HG02623 (cell line): ENCODE results near the gene VENTX.
A peak's percentile ranks its signal among the peaks of the same experiment; 100 is the strongest.

Experiments used
- ATAC-seq: cut with Tn5 transposase; IDR thresholded peaks from one replicate; pipeline ENCODE4 v1.9.1; 2021; ENCODE audit warnings: moderate library complexity; ENCODE audit not compliant: unreplicated experiment

The VENTX gene

DNA sequence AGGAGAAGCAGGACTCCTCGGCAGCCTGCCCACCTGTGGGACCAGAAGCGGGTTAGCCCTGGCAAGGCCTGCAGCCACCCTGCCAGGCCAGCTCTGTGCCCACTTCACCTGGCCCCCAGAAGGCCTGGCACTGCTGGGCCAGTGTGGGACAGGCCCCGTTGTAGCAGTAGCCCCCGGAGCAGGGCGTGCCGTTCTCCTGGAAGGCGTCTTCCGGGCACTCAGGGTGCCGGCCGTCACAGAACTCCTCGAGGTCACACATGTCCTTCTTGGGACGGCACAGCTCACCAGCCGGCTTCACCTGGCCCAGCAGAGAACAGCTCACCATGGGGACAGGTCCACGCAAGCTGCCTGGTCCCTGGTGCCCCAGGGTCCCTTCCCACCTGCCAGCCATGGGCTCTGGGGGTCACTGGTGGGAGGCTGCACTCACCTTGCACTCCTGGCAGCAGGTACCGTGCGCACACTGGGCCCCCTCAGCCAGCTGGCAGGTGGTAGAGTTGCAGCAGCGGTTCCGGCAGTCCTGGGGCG is 33.2 kb downstream of the VENTX start:
- ATAC-seq, result no peak

DNA sequence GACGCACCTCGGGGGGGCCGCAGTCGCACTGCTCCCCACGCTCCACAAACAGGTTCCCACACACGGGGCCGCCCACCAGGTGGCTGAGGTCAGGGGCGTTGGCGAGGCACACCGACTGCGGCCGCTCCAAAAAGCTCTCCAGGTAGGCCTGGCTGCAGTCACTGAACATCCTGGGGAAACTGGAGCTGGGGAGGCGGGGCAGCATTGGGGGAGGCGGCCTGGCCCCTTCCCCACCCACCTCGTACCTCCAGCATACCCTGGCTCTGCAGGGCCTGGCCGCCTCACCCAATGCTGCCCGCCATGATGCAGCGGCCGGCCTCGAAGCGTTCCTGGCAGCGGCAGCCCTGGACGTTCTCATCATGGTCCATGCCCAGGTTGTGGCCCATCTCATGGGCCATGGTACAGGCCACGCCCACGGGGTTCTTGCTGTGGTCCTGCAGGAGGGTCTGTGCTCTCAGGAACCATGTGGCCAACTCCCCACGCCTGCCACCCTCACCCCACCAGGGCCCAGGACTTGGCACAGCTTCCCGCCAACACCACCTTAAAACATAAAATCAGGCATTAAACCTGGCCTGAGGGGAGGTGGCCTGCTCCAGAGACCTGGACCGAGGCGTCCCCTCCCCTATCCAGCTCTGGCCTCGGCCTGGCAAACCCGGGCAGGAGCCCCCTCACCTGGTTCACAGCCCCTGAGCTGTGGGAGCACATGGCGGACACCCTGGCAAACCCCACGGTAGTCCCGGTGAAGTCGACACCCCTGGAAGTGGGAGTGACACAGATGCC is 34.1 kb downstream of the VENTX start:
- ATAC-seq, result no peak

DNA sequence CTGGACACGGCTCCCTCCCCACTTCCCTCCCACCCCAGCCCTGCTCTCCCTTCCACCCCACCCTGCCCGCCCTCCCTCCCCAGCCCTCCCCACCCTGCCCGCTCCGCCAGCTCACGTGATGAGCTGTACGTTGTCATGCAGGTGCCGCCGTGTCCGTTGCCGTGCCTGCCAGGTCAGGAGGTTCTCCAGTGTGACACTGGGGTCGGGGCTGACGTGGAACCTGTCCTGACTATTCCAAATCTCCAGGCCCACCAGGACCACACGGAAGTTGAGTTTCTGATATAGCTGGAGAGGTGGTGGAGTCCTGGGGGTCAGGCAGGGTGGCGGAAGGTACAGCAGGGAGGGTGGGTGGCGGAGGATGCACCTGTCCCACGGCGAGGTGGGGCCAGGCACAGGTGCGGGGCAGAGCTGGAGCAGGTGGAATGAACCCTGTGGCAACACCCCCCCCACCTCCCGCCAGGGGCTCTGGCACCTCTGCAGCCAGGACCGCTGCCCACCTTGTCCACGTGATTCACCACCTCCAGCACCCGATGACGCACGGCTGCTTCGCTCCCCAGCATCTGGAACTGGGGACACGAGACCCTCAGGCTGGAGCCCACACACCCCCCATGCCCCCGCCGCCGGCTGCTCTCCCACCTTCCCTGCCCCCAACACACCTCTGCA is 34.8 kb downstream of the VENTX start:
- no peak for ATAC-seq

GRCh38 chr10:133272964-133273420 is 35.3 kb downstream of the VENTX start:
- no peak for ATAC-seq

DNA sequence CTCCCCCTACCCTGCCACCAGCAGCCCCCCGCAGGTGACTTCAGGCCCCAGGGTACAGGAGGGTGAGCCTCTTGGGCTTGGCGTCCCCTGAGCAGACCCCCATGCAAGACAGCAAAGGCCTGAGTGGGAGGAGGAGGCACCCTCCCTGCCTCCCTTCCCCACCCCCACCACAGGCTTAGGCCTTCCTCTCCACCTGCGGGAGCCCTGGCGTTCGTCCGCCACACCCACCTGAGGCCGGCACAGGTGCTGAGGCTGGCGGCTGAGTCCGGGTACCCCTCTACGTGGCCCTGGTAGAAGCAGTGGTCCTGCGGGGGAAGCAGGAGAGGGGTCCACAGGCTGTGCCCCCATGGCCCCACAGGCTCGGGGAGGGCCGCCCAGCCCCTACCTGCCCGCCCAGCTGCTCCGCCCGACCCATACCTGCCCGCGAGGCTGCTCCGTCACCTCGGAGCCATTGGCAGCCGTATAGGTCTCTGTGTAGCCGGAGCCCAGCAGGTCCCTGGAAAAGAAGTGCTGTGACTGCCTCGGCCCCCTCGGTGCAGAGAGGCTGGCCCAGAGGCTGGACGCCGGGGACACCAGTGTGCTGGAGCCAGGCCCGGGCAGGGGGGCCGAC is 36.0 kb downstream of the VENTX start:
- no peak for ATAC-seq

GRCh38 chr10:133274751-133275683 is 37.4 kb downstream of the VENTX start:
- peak; percentile 44 for ATAC-seq

GRCh38 chr10:133275684-133276092 is 38.0 kb downstream of the VENTX start:
- peak; percentile 32 for ATAC-seq

DNA sequence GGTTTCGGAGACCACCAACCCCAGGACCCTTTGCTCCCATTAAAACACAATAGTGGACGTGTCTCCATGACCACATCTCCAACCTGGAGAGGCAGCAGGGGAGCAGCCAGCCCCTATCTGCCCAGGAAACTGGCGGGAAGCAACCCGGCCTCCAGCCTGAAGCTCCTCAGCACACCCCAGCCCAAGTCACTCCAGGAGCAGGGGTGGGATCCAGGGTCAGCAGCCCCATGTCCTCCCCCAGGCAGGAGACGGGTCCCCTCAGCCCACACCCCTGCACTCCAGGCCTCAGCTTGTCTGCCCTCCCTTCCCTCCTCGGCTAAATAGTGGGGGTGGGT is 38.4 kb downstream of the VENTX start:
- ATAC-seq, result no peak

DNA sequence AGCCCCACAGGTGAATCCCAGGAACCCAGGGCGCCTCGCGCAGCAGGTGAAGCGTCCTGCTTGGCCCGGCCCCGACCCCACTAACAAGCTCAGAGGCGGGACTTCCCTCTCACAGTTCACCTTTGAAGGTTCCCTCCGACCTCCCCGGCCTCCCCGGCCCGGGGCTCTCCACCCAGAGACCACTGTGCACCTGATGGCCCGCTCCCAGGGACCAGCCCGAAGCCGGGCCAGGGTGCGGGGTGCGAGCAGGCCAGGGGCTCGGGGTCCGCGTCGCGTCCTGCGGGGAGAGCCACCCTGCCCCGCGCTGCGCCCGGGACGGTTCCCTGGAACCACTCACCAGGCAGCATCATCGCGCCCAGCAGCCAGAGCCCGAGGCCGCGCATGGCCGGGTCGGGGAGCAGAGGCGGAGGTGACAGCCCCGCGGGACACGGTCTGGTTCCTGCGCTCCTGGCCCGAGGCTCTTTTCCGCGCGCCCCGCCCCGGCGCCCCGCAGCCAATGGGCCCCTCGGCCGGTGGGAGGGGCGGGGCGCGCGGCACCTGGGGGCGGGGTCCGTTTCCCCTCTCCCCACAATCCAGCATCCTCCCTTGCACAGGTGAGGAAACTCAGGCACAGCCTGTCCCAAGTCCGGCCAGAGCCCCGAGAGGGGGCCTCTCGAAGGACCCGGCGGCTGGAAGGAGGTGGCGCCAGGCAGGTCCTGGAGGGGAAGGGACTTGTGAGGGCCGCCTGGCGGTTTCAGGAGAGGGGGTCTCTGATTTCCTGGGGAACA is 39.0 kb downstream of the VENTX start, which contains the start of gene ADAM8:
TSS of gene ADAM8 (minus strand) at position 434 of the 767 bp plus-strand sequence. CDS start at position 383, 51 bp downstream.
- peak; percentile 36 for ATAC-seq

DNA sequence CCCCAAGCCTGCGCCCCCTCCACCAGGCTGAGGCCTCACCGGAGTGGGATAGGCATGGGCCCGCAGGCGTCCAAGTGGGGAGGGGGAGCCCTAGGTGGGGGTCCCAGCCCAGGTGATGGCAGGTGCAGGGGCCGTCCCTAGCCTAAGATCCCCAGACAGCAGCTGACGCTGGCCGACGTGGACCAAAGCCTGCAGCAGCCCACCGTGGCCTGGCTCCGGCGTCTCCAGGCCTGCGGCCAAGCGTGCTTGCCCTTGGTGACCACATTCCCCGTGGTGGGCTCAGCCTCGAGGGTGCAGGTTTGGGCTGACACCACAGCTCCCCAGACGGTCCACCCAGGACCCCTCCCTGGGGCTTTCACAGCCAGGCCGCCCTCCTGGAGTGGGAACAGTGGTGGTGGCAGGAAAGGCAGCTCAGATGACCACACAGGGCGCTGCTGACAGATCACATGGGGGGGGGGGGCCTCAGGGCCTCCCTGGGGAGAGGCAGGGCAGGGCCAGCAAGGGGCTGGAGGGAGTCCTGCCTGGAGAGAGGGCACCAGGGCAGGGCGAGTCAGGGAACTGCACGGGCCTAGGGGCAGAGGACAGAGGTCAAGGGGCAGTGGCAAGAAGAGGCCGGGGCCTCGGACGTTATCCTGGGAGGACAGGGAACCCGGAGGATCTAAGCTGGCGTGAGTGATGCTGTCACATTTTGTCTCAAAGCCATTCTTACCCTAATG is 39.8 kb downstream of the VENTX start:
- no peak for ATAC-seq

- no peak for ATAC-seq
These were observed 40.4 kb downstream of the VENTX start for GRCh38 chr10:133277993-133278576.

- ATAC-seq, result peak; percentile 28
These were observed 41.1 kb downstream of the VENTX start for GRCh38 chr10:133278577-133279265.

- no peak for ATAC-seq
These were observed 41.9 kb downstream of the VENTX start for GRCh38 chr10:133279326-133280226.

GRCh38 chr10:133280391-133281059 is 42.9 kb downstream of the VENTX start:
- no peak for ATAC-seq

- ATAC-seq, result no peak
These were observed 43.4 kb downstream of the VENTX start for GRCh38 chr10:133281084-133281483.

DNA sequence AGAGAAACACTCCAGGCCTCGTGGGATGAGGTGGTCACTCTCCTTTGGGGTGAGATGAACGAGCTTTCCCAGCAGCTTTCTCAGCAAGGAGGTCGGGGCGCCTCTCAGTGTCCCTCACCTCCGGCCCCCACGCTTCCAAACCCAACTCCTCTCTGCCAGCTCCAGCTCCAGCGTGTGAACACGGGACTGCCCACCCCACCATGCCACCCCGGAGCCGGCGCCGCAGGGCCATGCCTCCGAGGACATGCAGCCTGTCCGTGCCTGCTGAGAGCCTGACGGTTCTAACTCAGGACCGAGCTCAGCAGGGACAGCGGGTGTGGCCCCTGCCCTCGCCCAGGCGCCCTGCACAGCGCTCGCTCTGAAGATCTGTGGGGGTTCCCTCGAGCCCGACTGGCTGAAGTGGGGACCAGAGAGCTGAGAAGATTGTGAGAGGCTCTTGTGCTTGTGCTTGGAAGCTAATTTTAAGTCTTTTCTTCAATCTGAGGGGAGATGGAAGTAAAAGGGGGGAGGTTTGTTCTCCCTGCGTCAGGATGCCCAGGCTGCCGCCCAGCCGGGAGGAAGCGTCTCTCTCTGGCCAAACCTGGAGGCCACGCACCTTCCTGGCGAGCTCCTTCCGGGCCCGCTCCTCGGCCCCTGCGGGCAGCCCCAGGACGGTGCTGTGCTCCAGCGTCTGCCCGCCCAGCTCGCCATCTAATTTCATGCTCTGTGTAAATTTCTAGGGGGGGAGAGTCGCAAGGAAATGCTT is 44.1 kb downstream of the VENTX start:
- no peak for ATAC-seq
